Measurements from ENCODE around the gene CSNK1A1L. TPM values are rescaled to one million over a fixed set of nuclear protein-coding genes. Genes with fewer than 3 reads are reported as not detected.

CSNK1A1L gene
- total and polyA plus RNA-seq, 2 of the 13 experiments (the other 11 are each of a cell fraction or from before 2014, with no cell fraction given), result not detected

GRCh38 chr13:37136633-37137032 is 31.2 kb upstream of the CSNK1A1L start:
- no peak for TF ChIP-seq PBX2 (CRISPR knock-in tag; IDR thresholded peaks at IDR 0.05)
- TF ChIP-seq TEAD3 (CRISPR knock-in tag; optimal IDR thresholded peaks at IDR 0.05; ENCODE audit: borderline replicate concordance), result no peak
- TF ChIP-seq, protein P1, sequence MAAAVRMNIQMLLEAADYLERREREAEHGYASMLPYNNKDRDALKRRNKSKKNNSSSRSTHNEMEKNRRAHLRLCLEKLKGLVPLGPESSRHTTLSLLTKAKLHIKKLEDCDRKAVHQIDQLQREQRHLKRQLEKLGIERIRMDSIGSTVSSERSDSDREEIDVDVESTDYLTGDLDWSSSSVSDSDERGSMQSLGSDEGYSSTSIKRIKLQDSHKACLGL (CRISPR knock-in tag; IDR thresholded peaks at IDR 0.05), result no peak
- peak; percentile 54; the same call in 1 of the 2 replicates for TF ChIP-seq MAFF (IDR thresholded peaks at IDR 0.05; ENCODE audit: low read depth, low read length)
- TF ChIP-seq BATF2 (CRISPR knock-in tag; IDR thresholded peaks at IDR 0.05), result no peak
- TF ChIP-seq ZNF484 (CRISPR knock-in tag; IDR thresholded peaks at IDR 0.05; ENCODE audit: borderline replicate concordance, low read depth), result no peak
- peak; percentile 21 to 50; a peak in 1 of 4 replicates for TF ChIP-seq MAFK (conservative IDR thresholded peaks at IDR 0.05 in 1 of 2, IDR thresholded peaks at IDR 0.05 in 1 of 2; ENCODE audit: low read length in 2 of 2)
- Histone ChIP-seq H3K27me3 (ENCODE audit: control insufficient read depth in 1 of 2, insufficient read depth in 2 of 2, low read length in 2 of 2) (no peaks in the 10 kb centered on the region), H3K79me2 (ENCODE audit: insufficient read depth, low read length) (no peaks in the 10 kb centered on the region), H3K4me3 (replicated peaks in 1 of 3; ENCODE audit: insufficient read depth in 1 of 3, low read depth in 2 of 3, low read length in 3 of 3) (no peak overlapping the region), H2AFZ (ENCODE audit: low read length) (no peak overlapping the region), H3K4me1 (ENCODE audit: insufficient read depth, low read length) (no peaks in the 10 kb centered on the region), H3K4me2 (ENCODE audit: low read depth, low read length) (no peak overlapping the region), H3K36me3 (replicated peaks in 1 of 2; ENCODE audit: control insufficient read depth in 1 of 2, insufficient read depth in 2 of 2, low read length in 2 of 2) (no peaks in the 10 kb centered on the region), H3K9me3 (ENCODE audit: low read length) (no peaks in the 10 kb centered on the region), H4K20me1 (ENCODE audit: insufficient read depth, low read length) (no peaks in the 10 kb centered on the region), H3K27ac (ENCODE audit: extremely low read length, insufficient read depth, low read length) (no peak overlapping the region), H3K9ac (ENCODE audit: insufficient read depth, low read depth, low read length) (no peak overlapping the region)
- ATAC-seq, result no peak
- ChIA-PET POLR2A (no interaction called here), CTCF (ENCODE audit: low intra/inter-chr PET ratio, low total read pairs) (no interaction called here)
- intact Hi-C loops (cut with micrococcal nuclease; ENCODE audit: unreplicated experiment), result no loop called here
- no peak for DNase-seq (ENCODE audit: low spot score)
- WGBS (ENCODE audit: low lambda C conversion rate), result 32% methylated on average over 2 of the region's 2 CpGs
- in situ Hi-C loops (cut with HindIII; ENCODE audit: extremely low pct_ligation_motif_present, low pct_unique_long_range_greater_than_20kb), result no loop called here
- BruUV-seq (replicated peaks), result no TSS peak
- no peak for FAIRE-seq
